ENCODE measurements around the gene KCNH1. TPM values are rescaled to one million over a fixed set of nuclear protein-coding genes. Genes with fewer than 3 reads are reported as not detected.

The KCNH1 gene
- 1 to 10 TPM; 3.2 to 3.5 TPM for total RNA-seq
- polyA plus RNA-seq (2013, experiment 1 of 2) = 0.64 TPM
- 0.25 TPM for polyA plus RNA-seq (2013, experiment 2 of 2)
- long read RNA-seq, experiment 1, partial matches to known transcripts = 0 of 1 reads
- long read RNA-seq, experiment 1, other reads (novel, unspliced or antisense) = 1 of 1 reads
- long read RNA-seq, experiment 2, full-length matches to known transcripts = 1 of 5 reads
- long read RNA-seq, experiment 2, partial matches to known transcripts = 1 of 5 reads
- long read RNA-seq, experiment 2, other reads (novel, unspliced or antisense) = 3 of 5 reads
- long read RNA-seq, experiment 3 = 0 reads
- long read RNA-seq, experiment 4 = 0 reads

GRCh38 chr1:211133836-211134669 is at the start of gene KCNH1:
KCNH1 (minus strand) TSS chr1:211134148; CDS start chr1:211133945, 203 bp downstream.
- no peak within 1 kb of the TSS for H3K9ac ChIP-seq (ENCODE audit: extremely low read depth, low read length, poor library complexity, severe bottlenecking)
- 0 to 3% methylated on average over 26 to 61 of the region's 61 CpGs for WGBS, 2 experiments (ENCODE audit: insufficient coverage in 1 of 2, insufficient read length in 1 of 2)
- H3K27ac ChIP-seq (ENCODE audit: low read depth, low read length) = no peak within 1 kb of the TSS
- DNase-seq = peak; percentile 98
- peaks cover under 1% of the 10 kb centered on the region for H3K9me3 Mint-ChIP-seq
- no peaks in the 10 kb centered on the region for H3K36me3 Mint-ChIP-seq (ENCODE audit: low read depth)
- H3K4me1 ChIP-seq (ENCODE audit: control insufficient read depth, insufficient read depth, low read length) = peaks cover 6% of the 10 kb centered on the region
- peak within 1 kb of the TSS; percentile 74 for H3K4me3 ChIP-seq (ENCODE audit: low read length)
- peaks cover 4% of the 10 kb centered on the region for H3K9me3 ChIP-seq (ENCODE audit: control insufficient read depth, low read length)
- TF ChIP-seq, protein P1, sequence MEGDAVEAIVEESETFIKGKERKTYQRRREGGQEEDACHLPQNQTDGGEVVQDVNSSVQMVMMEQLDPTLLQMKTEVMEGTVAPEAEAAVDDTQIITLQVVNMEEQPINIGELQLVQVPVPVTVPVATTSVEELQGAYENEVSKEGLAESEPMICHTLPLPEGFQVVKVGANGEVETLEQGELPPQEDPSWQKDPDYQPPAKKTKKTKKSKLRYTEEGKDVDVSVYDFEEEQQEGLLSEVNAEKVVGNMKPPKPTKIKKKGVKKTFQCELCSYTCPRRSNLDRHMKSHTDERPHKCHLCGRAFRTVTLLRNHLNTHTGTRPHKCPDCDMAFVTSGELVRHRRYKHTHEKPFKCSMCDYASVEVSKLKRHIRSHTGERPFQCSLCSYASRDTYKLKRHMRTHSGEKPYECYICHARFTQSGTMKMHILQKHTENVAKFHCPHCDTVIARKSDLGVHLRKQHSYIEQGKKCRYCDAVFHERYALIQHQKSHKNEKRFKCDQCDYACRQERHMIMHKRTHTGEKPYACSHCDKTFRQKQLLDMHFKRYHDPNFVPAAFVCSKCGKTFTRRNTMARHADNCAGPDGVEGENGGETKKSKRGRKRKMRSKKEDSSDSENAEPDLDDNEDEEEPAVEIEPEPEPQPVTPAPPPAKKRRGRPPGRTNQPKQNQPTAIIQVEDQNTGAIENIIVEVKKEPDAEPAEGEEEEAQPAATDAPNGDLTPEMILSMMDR (conservative IDR thresholded peaks at IDR 0.05) = peak; percentile 99
- H3K27me3 Mint-ChIP-seq (ENCODE audit: insufficient read depth) = peaks cover 41% of the 10 kb centered on the region
- H3K4me3 Mint-ChIP-seq = peak within 1 kb of the TSS; percentile 53
- H3K4me1 Mint-ChIP-seq = peaks cover 28% of the 10 kb centered on the region
- no peak within 1 kb of the TSS for H3K27ac Mint-ChIP-seq
- no peaks in the 10 kb centered on the region for H3K36me3 ChIP-seq (ENCODE audit: control insufficient read depth, insufficient read depth, low read length)
- H3K27me3 ChIP-seq (ENCODE audit: control insufficient read depth, insufficient read depth, low read length, poor library complexity, severe bottlenecking) = peaks cover 45% of the 10 kb centered on the region

DNA sequence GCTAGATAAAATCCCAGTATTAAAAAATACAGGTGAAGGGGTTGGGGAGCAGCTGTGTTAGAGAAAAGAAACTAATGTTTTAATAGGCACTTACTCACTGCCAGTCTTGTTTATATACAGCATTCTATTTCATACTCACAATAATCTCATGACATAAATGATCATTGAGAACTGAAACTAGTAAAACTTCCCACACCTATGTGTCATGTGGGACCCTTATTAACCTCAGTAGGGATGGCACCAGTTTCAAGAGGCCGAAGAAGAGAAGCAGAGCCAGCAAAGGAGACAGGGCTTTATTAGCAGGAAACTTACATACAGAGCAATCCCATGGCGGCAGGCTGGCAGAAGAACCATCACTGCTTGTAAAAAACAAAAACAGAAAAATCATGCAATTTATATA is 48.8 kb upstream of the KCNH1 start:
- no peaks in the 10 kb centered on the region for H3K9me3 ChIP-seq (ENCODE audit: control insufficient read depth, low read length)
- H3K4me1 ChIP-seq (ENCODE audit: control insufficient read depth, insufficient read depth, low read length) = no peaks in the 10 kb centered on the region
- no peaks in the 10 kb centered on the region for H3K27me3 ChIP-seq (ENCODE audit: control insufficient read depth, insufficient read depth, low read length, poor library complexity, severe bottlenecking)
- H3K4me1 Mint-ChIP-seq = no peaks in the 10 kb centered on the region
- H3K27me3 Mint-ChIP-seq (ENCODE audit: insufficient read depth) = peaks cover 3% of the 10 kb centered on the region
- H3K9ac ChIP-seq (ENCODE audit: extremely low read depth, low read length, poor library complexity, severe bottlenecking) = no peak overlapping the region
- H3K4me3 ChIP-seq (ENCODE audit: low read length) = no peak overlapping the region
- WGBS, 2 experiments (ENCODE audit: insufficient coverage in 1 of 2, insufficient read length in 1 of 2) = 89 to 100% methylated on average over 2 of the region's 2 CpGs
- TF ChIP-seq, protein P1 (conservative IDR thresholded peaks at IDR 0.05) = no peak
- H3K27ac Mint-ChIP-seq = no peak overlapping the region
- DNase-seq = no peak
- H3K36me3 Mint-ChIP-seq (ENCODE audit: low read depth) = no peaks in the 10 kb centered on the region
- H3K4me3 Mint-ChIP-seq = no peak overlapping the region
- H3K9me3 Mint-ChIP-seq = no peaks in the 10 kb centered on the region
- no peaks in the 10 kb centered on the region for H3K36me3 ChIP-seq (ENCODE audit: control insufficient read depth, insufficient read depth, low read length)
- H3K27ac ChIP-seq (ENCODE audit: low read depth, low read length) = no peak overlapping the region

DNA sequence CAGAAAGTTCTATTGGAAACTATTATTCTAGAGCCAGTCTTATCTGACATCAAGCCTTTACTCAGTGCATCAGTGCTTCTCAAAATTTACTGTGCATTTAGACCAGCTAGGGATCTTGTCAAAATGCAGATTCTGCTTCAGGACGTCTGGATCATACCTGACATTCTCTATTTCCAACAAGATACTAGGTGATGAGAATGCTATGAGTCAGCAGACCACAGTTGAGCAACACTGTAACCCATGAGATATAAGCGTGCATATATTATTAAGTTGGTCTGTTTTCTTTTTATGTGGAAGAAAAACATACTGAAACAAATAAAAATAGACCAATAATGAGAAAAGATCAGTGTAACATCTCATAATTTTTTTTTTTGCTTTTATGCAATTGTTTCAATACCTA is 40.4 kb upstream of the KCNH1 start:
- Histone ChIP-seq H3K27ac (ENCODE audit: low read depth, low read length) (no peak overlapping the region), H3K4me3 (ENCODE audit: low read length) (peak overlapping the region; percentile 28), H3K9me3 (ENCODE audit: control insufficient read depth, low read length) (peaks cover 49% of the 10 kb centered on the region), H3K4me1 (ENCODE audit: control insufficient read depth, insufficient read depth, low read length) (peaks cover 4% of the 10 kb centered on the region), H3K9ac (ENCODE audit: extremely low read depth, low read length, poor library complexity, severe bottlenecking) (no peak overlapping the region), H3K36me3 (ENCODE audit: control insufficient read depth, insufficient read depth, low read length) (peaks cover 4% of the 10 kb centered on the region), H3K27me3 (ENCODE audit: control insufficient read depth, insufficient read depth, low read length, poor library complexity, severe bottlenecking) (no peaks in the 10 kb centered on the region)
- Mint-ChIP-seq H3K27me3 (ENCODE audit: insufficient read depth) (no peaks in the 10 kb centered on the region), H3K9me3 (peaks cover 33% of the 10 kb centered on the region), H3K4me3 (no peak overlapping the region), H3K36me3 (ENCODE audit: low read depth) (peaks cover 15% of the 10 kb centered on the region), H3K4me1 (peaks cover 20% of the 10 kb centered on the region), H3K27ac (no peak overlapping the region)
- TF ChIP-seq, protein P1 (conservative IDR thresholded peaks at IDR 0.05) = no peak
- 94% methylated on average over 2 of the region's 2 CpGs; no CpG with 5 or more reads in 1 of the 2 experiments for WGBS, 2 experiments (ENCODE audit: insufficient coverage in 1 of 2, insufficient read length in 1 of 2)
- no peak for DNase-seq

Data from endodermal cell (in vitro differentiated cells).